Stimulated activated CD8-positive, alpha-beta memory T cell treated with anti-CD3 and anti-CD28 coated beads, Interleukin-12 subunit alpha, Interleukin-12 subunit beta, amount 100 ng/mL, for 24 hours (primary cell): ENCODE results near the gene CLCN4.

Experiments used
- DNase-seq: peaks from one replicate; pipeline ENCODE4 v3.0.0-alpha.2; 2020; ENCODE audit errors: extremely low read depth

CLCN4 gene

GRCh38 chrX:10244915-10245622, 88.3 kb downstream of the CLCN4 start:
- no peak for DNase-seq

GRCh38 chrX:10245886-10246285, 89.1 kb downstream of the CLCN4 start:
- DNase-seq = no peak

- DNase-seq = no peak
Observed at GRCh38 chrX:10246297-10246696, 89.5 kb downstream of the CLCN4 start.

GRCh38 chrX:10246846-10247245, 90.1 kb downstream of the CLCN4 start:
- no peak for DNase-seq

- no peak for DNase-seq
Observed at GRCh38 chrX:10254739-10255138, 98.0 kb downstream of the CLCN4 start.

GRCh38 chrX:10259716-10260115, 102.9 kb downstream of the CLCN4 start:
- DNase-seq = no peak

GRCh38 chrX:10265775-10266174, 109.0 kb downstream of the CLCN4 start:
- DNase-seq = no peak

GRCh38 chrX:10278716-10279115, 121.9 kb downstream of the CLCN4 start:
- no peak for DNase-seq

GRCh38 chrX:10280071-10280470, 123.3 kb downstream of the CLCN4 start:
- DNase-seq = no peak

- DNase-seq = no peak
Observed at GRCh38 chrX:10282490-10282889, 125.7 kb downstream of the CLCN4 start.

GRCh38 chrX:10286195-10286594, 129.4 kb downstream of the CLCN4 start:
- DNase-seq = no peak
